HG02981 (cell line): ENCODE data around the gene ATXN10.

Source experiments
- ATAC-seq: cut with Tn5 transposase; IDR thresholded peaks from one replicate; pipeline ENCODE4 v1.9.1; 2021; ENCODE audit warnings: mild to moderate bottlenecking, moderate library complexity; ENCODE audit not compliant: unreplicated experiment

Gene ATXN10

GRCh38 chr22:45845076-45845487, 173.4 kb downstream of the ATXN10 start:
- no peak for ATAC-seq

- ATAC-seq: no peak
Observed at GRCh38 chr22:45846952-45847351, 175.3 kb downstream of the ATXN10 start.

DNA sequence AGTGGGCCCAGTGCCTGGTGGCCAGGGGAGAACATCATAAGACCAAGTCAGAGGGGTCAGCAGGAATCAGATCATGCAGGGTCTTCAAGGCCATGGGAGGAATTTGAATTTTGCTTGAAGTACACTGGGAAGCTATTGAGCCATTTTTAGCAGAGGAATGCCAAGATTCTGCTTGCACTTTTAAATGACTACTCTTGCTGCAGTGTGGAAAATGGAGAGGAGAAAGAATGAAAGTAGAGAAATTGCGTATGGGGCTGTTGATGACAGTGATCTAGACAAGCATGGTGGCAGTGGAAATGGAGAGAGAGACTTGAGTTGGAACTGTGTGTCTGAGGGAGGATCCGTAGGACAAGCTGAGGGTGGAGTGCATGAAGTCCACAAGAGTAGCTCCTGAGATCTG, 177.3 kb downstream of the ATXN10 start:
- ATAC-seq: no peak

DNA sequence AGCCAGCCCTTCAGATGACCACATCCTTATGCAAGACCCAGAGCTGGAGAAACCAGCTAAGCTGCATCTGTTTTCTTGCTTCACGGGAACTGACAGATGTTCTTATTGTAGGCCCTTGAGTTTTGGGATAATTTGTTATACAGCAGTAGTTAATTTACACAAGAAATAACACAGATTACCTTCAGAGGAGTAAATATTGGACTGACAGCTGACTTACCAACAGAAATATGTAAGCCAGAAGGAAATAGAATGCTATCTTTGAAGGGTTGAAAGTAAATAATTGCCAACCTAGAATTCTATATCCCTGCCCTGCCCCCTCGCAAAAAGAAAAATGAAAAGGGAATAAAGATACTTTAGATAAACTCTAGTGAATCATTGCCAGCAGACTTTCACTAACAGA, 181.2 kb downstream of the ATXN10 start:
- ATAC-seq: no peak

- ATAC-seq: no peak
Observed at GRCh38 chr22:45855961-45856360, 184.3 kb downstream of the ATXN10 start.

DNA sequence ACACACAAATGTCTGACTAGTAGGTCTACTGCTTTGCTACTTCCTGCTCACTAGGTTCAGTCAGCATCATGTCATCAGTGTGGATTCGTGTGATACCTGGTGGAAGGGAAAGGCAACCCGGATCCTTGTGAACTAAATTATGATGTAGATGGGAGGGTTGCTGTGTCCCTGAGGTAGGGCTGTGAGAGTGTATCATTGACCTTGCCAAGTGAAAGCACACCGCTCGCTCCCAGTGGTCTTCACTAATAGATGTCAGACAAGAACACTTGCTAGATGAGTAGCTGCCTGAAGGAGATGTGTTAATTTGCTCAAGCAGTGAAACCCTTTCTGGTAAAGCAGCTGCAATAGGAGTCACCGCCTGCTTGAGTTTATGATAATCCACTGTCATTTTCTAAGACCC, 185.9 kb downstream of the ATXN10 start:
- ATAC-seq: no peak

- no peak for ATAC-seq
Observed at GRCh38 chr22:45859231-45860161, 187.9 kb downstream of the ATXN10 start.

DNA sequence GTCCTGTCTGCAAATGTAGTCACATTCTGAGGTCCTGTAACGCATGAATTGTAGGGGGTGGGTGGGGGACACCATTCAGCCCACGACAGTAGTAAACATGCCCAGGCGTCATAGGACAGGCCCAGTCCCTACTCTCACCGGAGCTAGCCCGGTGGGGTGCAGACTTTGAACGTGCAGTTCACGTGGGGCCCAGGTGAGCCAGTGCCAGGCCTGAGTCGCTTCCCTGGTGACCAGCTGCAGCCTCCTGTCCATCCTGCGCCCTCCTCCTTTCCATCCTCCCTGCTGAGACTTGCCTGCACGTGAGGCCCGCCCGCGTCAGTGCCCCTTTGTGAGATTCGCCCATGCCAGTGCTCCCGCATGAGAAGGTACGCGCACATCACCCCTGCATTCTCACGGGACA, 188.6 kb downstream of the ATXN10 start:
- ATAC-seq: no peak

GRCh38 chr22:45861259-45861658, 189.6 kb downstream of the ATXN10 start:
- ATAC-seq: no peak

GRCh38 chr22:45863981-45864751, 192.5 kb downstream of the ATXN10 start:
- ATAC-seq: no peak

DNA sequence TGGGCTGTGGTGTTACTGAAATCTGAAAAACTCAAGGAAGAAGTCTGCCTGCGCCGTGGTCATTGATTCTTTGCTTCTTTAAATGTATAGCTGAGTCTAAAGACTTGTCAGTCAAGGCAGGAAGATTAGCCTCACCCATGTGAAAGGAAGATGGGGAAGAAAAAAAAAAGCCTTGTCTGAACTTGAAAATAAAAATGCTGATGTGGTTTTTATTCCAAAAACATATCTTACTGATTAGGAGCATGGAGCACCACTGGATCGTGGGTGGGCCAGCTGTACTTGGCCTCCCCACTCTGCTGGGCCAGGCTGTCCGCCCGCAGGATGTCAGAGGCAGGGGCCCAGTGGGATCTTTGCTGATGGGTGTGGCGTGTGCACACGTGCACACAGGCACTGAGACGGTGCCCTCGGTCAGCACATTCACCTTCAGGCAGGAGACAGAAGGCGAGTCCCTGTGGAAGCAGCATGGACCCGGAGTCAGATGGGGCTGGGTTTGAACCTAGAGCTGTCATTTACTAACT, 193.4 kb downstream of the ATXN10 start:
- ATAC-seq: no peak

DNA sequence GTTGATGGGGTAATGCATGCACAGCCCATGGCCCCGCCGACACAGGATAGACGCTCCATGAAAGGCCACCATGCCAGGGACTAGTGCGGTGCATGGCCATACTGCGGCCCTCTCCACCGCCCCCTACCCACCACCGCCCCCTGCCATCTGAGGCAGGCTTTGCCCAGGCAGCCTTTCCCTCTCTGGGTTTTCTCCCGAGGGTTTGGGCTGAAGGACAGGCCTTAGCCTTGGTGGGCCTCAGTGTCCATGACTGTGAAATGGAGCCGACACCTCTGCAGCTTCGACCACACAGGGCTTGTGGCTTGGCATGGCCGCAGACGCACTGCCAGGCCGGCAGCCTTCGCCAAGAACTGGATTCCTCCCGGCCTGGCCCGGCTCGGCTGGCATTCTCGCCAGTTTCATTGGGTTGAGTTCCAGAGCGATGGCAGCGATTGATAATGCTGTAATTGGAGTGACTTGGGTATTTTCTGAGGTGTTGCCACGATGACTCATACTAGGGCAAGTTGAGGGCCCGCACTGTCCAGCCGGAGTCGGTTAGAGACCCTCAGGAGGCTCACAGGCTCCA, 194.0 kb downstream of the ATXN10 start:
- no peak for ATAC-seq

DNA sequence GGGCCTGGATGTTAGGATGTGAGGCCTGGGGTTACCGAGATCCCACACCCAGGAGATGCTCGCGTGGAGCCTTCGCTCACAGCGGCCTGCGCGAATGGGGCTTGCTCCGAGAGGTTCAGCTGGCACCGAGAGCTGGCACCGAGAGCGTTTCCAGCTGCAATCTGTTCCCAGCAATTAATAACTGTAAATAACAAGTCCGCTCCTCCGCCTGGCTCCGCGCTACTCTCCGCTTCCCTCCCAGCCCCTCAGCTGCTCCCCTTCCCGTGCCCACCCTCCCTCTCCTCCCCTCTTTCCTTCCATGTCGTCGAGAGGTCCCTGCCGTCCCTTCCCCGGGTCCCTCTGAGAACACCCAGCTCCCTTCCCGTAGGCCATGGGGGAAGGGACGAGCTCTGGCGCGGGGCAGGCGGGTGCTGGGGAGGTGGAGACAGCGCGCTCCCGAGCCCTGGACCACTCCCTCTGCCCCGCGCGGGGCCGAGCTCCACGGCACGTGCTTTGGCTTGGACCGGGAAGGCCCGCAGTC, 194.6 kb downstream of the ATXN10 start:
- ATAC-seq: no peak

GRCh38 chr22:45866646-45867117, 195.0 kb downstream of the ATXN10 start:
- ATAC-seq: no peak

DNA sequence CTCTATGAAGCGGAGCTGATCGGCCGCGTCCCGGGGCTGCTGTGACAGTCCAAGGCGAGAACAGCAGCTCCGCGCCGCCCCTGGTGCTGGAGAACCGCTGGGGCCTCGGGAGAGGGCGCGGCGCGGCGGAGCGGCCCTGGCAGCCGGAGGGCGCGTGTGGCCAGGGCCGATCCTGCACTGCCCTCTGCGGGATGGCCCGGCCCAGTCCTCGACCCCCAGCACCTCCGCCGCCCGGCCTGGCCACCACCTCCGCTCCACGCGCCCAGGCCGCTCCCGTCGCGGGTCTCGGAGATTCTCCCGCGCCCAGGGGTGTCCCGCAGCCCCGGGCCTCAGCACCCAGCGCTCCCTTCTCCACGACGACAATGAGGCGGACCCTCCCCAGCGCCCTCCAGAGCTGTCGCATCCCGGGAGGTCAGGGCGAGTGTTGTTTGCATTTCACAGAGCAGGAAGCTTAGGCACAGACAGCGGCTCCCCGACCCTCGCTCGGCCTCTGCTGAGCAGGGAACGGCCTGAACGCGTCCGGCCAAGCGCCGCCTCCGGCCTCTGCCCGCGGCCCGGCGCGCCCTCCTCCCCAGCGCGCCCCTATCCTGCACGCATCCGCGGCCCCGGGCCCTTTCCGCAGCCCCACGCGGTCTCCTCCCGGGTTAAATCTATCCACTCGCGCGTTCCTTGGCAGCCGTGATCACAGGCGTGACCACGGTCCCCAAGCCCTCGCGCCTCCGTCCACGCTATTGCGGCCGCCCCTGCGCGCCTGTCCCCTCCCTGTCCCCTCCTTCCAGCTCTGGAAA, 195.7 kb downstream of the ATXN10 start:
- no peak for ATAC-seq

GRCh38 chr22:45867906-45868555, 196.4 kb downstream of the ATXN10 start:
- no peak for ATAC-seq

- no peak for ATAC-seq
Observed at GRCh38 chr22:45868571-45869339, 197.1 kb downstream of the ATXN10 start.

GRCh38 chr22:45869340-45869847, 197.8 kb downstream of the ATXN10 start:
- no peak for ATAC-seq

- ATAC-seq: no peak
Observed at GRCh38 chr22:45870011-45870410, 198.4 kb downstream of the ATXN10 start.
